Endothelial cell of umbilical vein (primary cell): Measurements from ENCODE around the gene EZH1. TPM values are rescaled to one million over a fixed set of nuclear protein-coding genes. Genes with fewer than 3 reads are reported as not detected.

Experiments
- BruUV-seq: library from RNA; stranded (reverse); fragments of 400-500 nt; replicated peaks from 2 replicates; lab custom pipeline; 2021; lab: Mats Ljungman, UMichigan
- CTCF ChIA-PET: fragments of 300-600, 350-600 bp; sonication (Branson Sonifier 250); formaldehyde crosslinking; loops from one replicate; lab custom pipeline; 2021; ENCODE audit warnings: antibody characterized with exemption, inconsistent platforms; lab: Charles Lee
- POLR2A ChIA-PET: fragments of 300-600, 350-600 bp; sonication (Branson Sonifier 250); formaldehyde crosslinking; loops from one replicate; lab custom pipeline; 2021; ENCODE audit warnings: antibody characterized with exemption, inconsistent platforms; lab: Charles Lee
- DNase-seq: peaks from one replicate; pipeline ENCODE4 v3.0.0-alpha.2; 2011; ENCODE audit warnings: low read depth, low spot score
- FAIRE-seq: peaks from 2 replicates; lab custom pipeline; 2011; peaks lifted over from hg19 to GRCh38; lab: Jason Lieb, UNC
- H2AFZ ChIP-seq: 2 replicates; pipeline ENCODE4 v1.6.0; 2012; ENCODE audit warnings: low read depth, low read length, control low read depth, inconsistent platforms
- H3K27ac ChIP-seq: 2 replicates; pipeline ENCODE4 v1.5.1; 2011; ENCODE audit warnings: low read depth, mild to moderate bottlenecking, control low read depth, low read length, moderate library complexity; ENCODE audit not compliant: insufficient read depth
- H3K27me3 ChIP-seq, 2 experiments: 2 replicates each; pipeline versions ENCODE4 v1.6.0 to v1.6.1; 2011; ENCODE audit warnings: low read length in 2 of 2, mixed read lengths in 1 of 2; ENCODE audit not compliant: control insufficient read depth in 2 of 2, insufficient read depth in 2 of 2
- H3K36me3 ChIP-seq, 2 experiments: 2 replicates in 1 of 2; 3 replicates in 1 of 2; pipeline ENCODE4 v1.5.1; 2011; ENCODE audit warnings: low read length in 2 of 2, mild to moderate bottlenecking in 1 of 2, moderate library complexity in 1 of 2; ENCODE audit not compliant: control insufficient read depth in 2 of 2, insufficient read depth in 2 of 2; ENCODE audit errors: extremely low read depth in 1 of 2
- H3K4me1 ChIP-seq: 3 replicates; pipeline ENCODE4 v1.5.1; 2011; ENCODE audit warnings: mild to moderate bottlenecking, low read length; ENCODE audit not compliant: control insufficient read depth, insufficient read depth; ENCODE audit errors: extremely low read depth
- H3K4me2 ChIP-seq: 2 replicates; pipeline ENCODE4 v1.6.1; 2011; ENCODE audit warnings: low read length, control low read depth, mixed read lengths; ENCODE audit not compliant: insufficient read depth
- H3K4me3 ChIP-seq, 3 experiments: fragments of 200-600 bp in 1 of 3; sonication (generic), shearing (Covaris generic) in 1 of 3; replicated peaks in 1 of 3; 2 replicates each; pipeline ENCODE4 v1.5.1; 2011 to 2016; ENCODE audit warnings: control low read depth in 3 of 3, low read length in 3 of 3, mild to moderate bottlenecking in 2 of 3, inconsistent platforms in 1 of 3, low read depth in 1 of 3, moderate library complexity in 1 of 3; ENCODE audit not compliant: insufficient read depth in 1 of 3
- H3K79me2 ChIP-seq: 2 replicates; pipeline ENCODE4 v1.6.0; 2012; ENCODE audit warnings: low read length, inconsistent platforms; ENCODE audit not compliant: control insufficient read depth, insufficient read depth
- H3K9ac ChIP-seq: replicated peaks from 2 replicates; pipeline ENCODE3; 2011; ENCODE audit warnings: low read length, control low read depth; ENCODE audit not compliant: insufficient read depth; ENCODE audit errors: extremely low read depth
- H3K9me1 ChIP-seq: replicated peaks from 3 replicates; pipeline ENCODE4 v1.6.0; 2011; ENCODE audit warnings: mild to moderate bottlenecking, low read length; ENCODE audit not compliant: control insufficient read depth, insufficient read depth; ENCODE audit errors: extremely low read depth
- H3K9me3 ChIP-seq: replicated peaks from 2 replicates; pipeline ENCODE4 v1.5.1; 2012; ENCODE audit warnings: low read length, inconsistent platforms; ENCODE audit not compliant: control insufficient read depth, insufficient read depth
- H4K20me1 ChIP-seq: replicated peaks from 2 replicates; pipeline ENCODE3; 2011; ENCODE audit warnings: mild to moderate bottlenecking, low read length; ENCODE audit not compliant: control insufficient read depth, insufficient read depth; ENCODE audit errors: extremely low read depth
- CTCF ChIP-seq, 2 donors: IDR thresholded peaks; 1 replicate in 1 of 2; 2 replicates in 1 of 2; pipeline ENCODE4 v1.5.1; 2011; ENCODE audit warnings: low read length in 2 of 2, mild to moderate bottlenecking in 2 of 2, moderate library complexity in 2 of 2, control low read depth in 1 of 2, inconsistent platforms in 1 of 2, low read depth in 1 of 2; ENCODE audit not compliant: insufficient read depth in 1 of 2; ENCODE audit errors: extremely low read depth in 1 of 2
- EZH2 ChIP-seq: IDR thresholded peaks from 2 replicates; pipeline ENCODE4 v1.6.1; 2012; ENCODE audit warnings: borderline replicate concordance, low read depth, mild to moderate bottlenecking, moderate library complexity, low read length, inconsistent platforms; ENCODE audit not compliant: severe bottlenecking
- FOS ChIP-seq: IDR thresholded peaks from 2 replicates; pipeline ENCODE4 v1.6.1; 2011; ENCODE audit warnings: mild to moderate bottlenecking, low read length, moderate library complexity, borderline replicate concordance; ENCODE audit not compliant: insufficient read depth
- GATA2 ChIP-seq: IDR thresholded peaks from 2 replicates; pipeline ENCODE4 v1.7.0; 2011; ENCODE audit warnings: low read depth, mild to moderate bottlenecking, moderate library complexity, mixed read lengths, low read length; ENCODE audit not compliant: insufficient read length, insufficient read depth
- JUN ChIP-seq: IDR thresholded peaks from 2 replicates; pipeline ENCODE4 v1.6.1; 2011; ENCODE audit warnings: borderline replicate concordance, low read depth; ENCODE audit not compliant: insufficient read length, insufficient read depth
- MYC ChIP-seq: IDR thresholded peaks from one replicate; pipeline ENCODE4 v1.6.1; 2011; ENCODE audit warnings: mild to moderate bottlenecking, low read depth, low read length
- POLR2A ChIP-seq: IDR thresholded peaks from 2 replicates; pipeline ENCODE4 v1.6.1; 2012; ENCODE audit warnings: low read depth, mild to moderate bottlenecking, control low read depth, low read length
- POLR2AphosphoS5 ChIP-seq: IDR thresholded peaks from 2 replicates; pipeline ENCODE4 v1.6.1; 2012; ENCODE audit warnings: low read depth, mild to moderate bottlenecking, control low read depth, low read length, moderate library complexity; ENCODE audit not compliant: insufficient read depth
- dilution Hi-C: fragments of 300-500 bp; cut with MboI; formaldehyde crosslinking; loops from one replicate; pipeline ENCODE4 v1.15.0; 2019; ENCODE audit warnings: low sequenced_read_pairs; ENCODE audit not compliant: extremely low pct_ligation_motif_present
- intact Hi-C: fragments of 100-400 bp; cut with micrococcal nuclease; formaldehyde crosslinking; loops from one replicate; pipeline ENCODE4 v1.10.0; 2022
- polyA plus RNA-seq, 4 experiments: library from polyadenylated mRNA; depleted of rRNA in 3 of 4; stranded (reverse) in 3 of 4; unstranded in 1 of 4; fragments of >200 nt; gene quantifications; 2 replicates each; pipeline versions ENCODE4 v1.2.1 to v1.2.3, GENCODE V29; 2011 to 2012; ENCODE audit warnings: missing spikeins in 1 of 4
- total RNA-seq: library from RNA; stranded (reverse); gene quantifications from 2 replicates; pipeline ENCODE4 v1.2.3, GENCODE V29; 2021
- TF ChIP-seq, protein P1 (sequence below): IDR thresholded peaks from 2 replicates; pipeline ENCODE4 v1.6.1; 2011; ENCODE audit not compliant: insufficient read depth, insufficient read length

Gene EZH1
- total and polyA plus RNA-seq, 2 donors (not counting 3 experiments of a cell fraction or from before 2014, with no cell fraction given): 31.4 to 33.7 TPM

DNA sequence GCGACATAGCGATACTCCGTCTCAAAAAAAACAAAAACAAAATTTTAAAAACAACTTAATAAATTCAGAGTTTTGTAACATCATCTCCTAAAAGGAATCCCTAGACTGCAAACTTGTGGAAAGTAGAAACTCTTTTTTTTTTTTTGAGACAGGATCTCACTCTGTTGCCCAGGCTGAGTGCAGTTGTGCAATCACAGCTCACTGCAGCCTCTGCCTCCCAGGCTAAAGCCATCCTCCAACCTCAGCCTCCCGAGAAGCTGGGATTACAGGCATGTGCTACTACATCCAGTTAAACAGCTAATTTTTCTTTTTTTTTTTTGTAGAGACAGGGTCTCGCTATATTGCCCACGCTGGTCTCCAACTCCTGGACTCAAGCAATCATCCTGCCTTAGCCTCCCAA, 19.7 kb downstream of the EZH1 start:
- Histone ChIP-seq H2AFZ (no peak overlapping the region), H3K27me3 (no peaks in the 10 kb centered on the region), H4K20me1 (no peaks in the 10 kb centered on the region), H3K9me1 (no peaks in the 10 kb centered on the region), H3K4me3 (no peak overlapping the region), H3K79me2 (no peaks in the 10 kb centered on the region), H3K9me3 (no peaks in the 10 kb centered on the region), H3K27ac (no peak overlapping the region), H3K4me2 (no peak overlapping the region), H3K4me1 (no peaks in the 10 kb centered on the region), H3K36me3 (peaks cover 6 to 7% of the 10 kb centered on the region in 2 experiments), H3K9ac (no peak overlapping the region)
- no peak for FAIRE-seq
- POLR2A ChIA-PET: no interaction called here
- no peak for DNase-seq
- CTCF ChIA-PET: interaction anchor here (1.0 to 4.4 kb wide), 5 partner anchors 38 to 160 kb away, joined by 3 to 35 read pairs (median 3); partner anchors contain the start of gene BECN1
- intact Hi-C loops (no loop called here), dilution Hi-C loops (no loop called here)
- BruUV-seq: no TSS peak
- TF ChIP-seq MYC: no peak
- TF ChIP-seq EZH2: no peak
- TF ChIP-seq, protein P1, sequence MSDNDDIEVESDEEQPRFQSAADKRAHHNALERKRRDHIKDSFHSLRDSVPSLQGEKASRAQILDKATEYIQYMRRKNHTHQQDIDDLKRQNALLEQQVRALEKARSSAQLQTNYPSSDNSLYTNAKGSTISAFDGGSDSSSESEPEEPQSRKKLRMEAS: no peak
- no peak for TF ChIP-seq JUN
- no peak for TF ChIP-seq POLR2A
- TF ChIP-seq FOS: no peak
- no peak for TF ChIP-seq CTCF (IDR thresholded peaks at IDR 0.05; ENCODE audit: extremely low read depth in 1 of 2, insufficient read depth in 1 of 2, low read depth in 1 of 2, low read length in 2 of 2)
- no peak for TF ChIP-seq POLR2AphosphoS5
- no peak for TF ChIP-seq GATA2
